Activated CD4-positive, alpha-beta T cell treated with anti-CD3 and anti-CD28 coated beads, Interleukin-2, amount 10 ng/mL, durations not matched to agents 24 days and 14 days (primary cell): ENCODE results near the gene COL23A1. TPM values are rescaled to one million over a fixed set of nuclear protein-coding genes. Genes with fewer than 3 reads are reported as not detected.

Experiments
- DNase-seq: peaks from one replicate; pipeline ENCODE4 v3.0.0; 2022
- H3K27ac Mint-ChIP-seq: one replicate; pipeline ENCODE4 v1.8.0; 2022; ENCODE audit warnings: mild to moderate bottlenecking, mixed read lengths
- H3K27me3 Mint-ChIP-seq: one replicate; pipeline ENCODE4 v1.8.0; 2022; ENCODE audit warnings: mixed read lengths
- H3K36me3 Mint-ChIP-seq: one replicate; pipeline ENCODE4 v1.8.0; 2022; ENCODE audit warnings: low read depth, mild to moderate bottlenecking, mixed read lengths
- H3K4me1 Mint-ChIP-seq: one replicate; pipeline ENCODE4 v1.8.0; 2021; ENCODE audit warnings: mixed read lengths
- H3K4me3 Mint-ChIP-seq: one replicate; pipeline ENCODE4 v1.8.0; 2022; ENCODE audit warnings: mild to moderate bottlenecking, moderate library complexity, mixed read lengths
- H3K9me3 Mint-ChIP-seq: one replicate; pipeline ENCODE4 v1.8.0; 2021; ENCODE audit warnings: mixed read lengths
- intact Hi-C: fragments of 100-400 bp; cut with micrococcal nuclease; formaldehyde crosslinking; loops from one replicate; pipeline ENCODE4 v1.15.1; 2023
- total RNA-seq: library from RNA; stranded (reverse); gene quantifications from 2 replicates; pipeline ENCODE4 v1.2.3, GENCODE V29; 2022

The COL23A1 gene
- total RNA-seq, 1 donor from 2014 or later, result 0.07 TPM

- H3K4me3 Mint-ChIP-seq, result no peak overlapping the region
- H3K36me3 Mint-ChIP-seq, result no peaks in the 10 kb centered on the region
- H3K27me3 Mint-ChIP-seq, result no peaks in the 10 kb centered on the region
- no peak for DNase-seq
- H3K9me3 Mint-ChIP-seq, result no peaks in the 10 kb centered on the region
- no peak overlapping the region for H3K27ac Mint-ChIP-seq
- H3K4me1 Mint-ChIP-seq, result no peaks in the 10 kb centered on the region
- intact Hi-C loops, result loop anchor here (10.0 kb wide), 1 partner anchor 1205 kb away; no protein-coding TSS in a partner anchor
Observed at GRCh38 chr5:178289438-178289837, 300.8 kb downstream of the COL23A1 start.

DNA sequence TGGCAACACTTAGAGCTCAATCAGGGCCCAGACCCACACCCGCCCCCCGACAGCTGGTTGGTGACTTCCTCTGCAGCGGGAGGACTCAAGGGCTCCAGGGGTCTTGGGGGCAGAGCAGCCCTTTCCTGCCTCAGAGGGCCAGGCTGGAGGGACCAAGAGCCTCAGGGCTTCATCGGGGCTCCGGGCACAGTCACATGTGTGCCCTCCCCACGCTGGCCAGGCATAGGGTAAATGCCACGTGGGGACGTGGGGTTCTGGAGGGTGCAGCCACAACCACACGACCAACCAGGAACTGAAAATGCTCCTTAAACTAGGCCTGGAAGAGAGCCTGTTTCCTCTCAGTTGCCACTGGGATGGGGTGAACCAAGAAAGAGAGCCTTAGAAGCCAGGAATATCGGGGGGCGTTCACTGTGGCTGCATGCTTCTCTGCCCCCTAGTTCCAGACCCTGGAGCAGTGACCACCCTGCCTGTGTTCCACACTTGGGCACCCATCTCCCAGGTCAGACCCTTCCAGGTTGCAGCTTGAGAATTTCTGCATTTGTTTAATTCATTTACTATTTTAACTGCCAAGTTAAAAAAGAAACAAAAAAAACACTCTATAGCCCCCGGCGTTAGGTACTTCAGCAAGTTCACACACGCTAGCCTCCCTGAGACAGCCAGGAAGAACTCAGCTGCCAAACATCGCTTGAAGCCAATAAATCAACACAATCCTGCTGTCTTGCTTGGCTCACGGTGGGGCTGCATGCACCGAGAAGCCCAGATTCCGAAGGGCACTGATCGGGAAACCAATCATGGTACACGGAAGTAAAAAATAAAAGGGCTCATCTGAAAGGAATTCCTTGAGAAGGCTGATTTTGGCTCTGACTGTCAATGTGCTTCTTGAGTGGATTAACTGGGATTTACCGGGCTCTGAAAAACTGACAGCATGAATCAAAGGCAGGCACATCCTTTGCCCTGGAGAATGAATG lies 301.5 kb downstream of the COL23A1 start:
- Mint-ChIP-seq H3K27me3 (no peaks in the 10 kb centered on the region), H3K4me3 (no peak overlapping the region), H3K36me3 (no peaks in the 10 kb centered on the region), H3K4me1 (no peaks in the 10 kb centered on the region), H3K9me3 (peaks cover 5% of the 10 kb centered on the region), H3K27ac (no peak overlapping the region)
- no peak for DNase-seq
- intact Hi-C loops, result loop anchor here (10.0 kb wide), 1 partner anchor 1206 kb away; no protein-coding TSS in a partner anchor

GRCh38 chr5:178287791-178288105 lies 302.4 kb downstream of the COL23A1 start:
- H3K4me1 Mint-ChIP-seq, result no peaks in the 10 kb centered on the region
- H3K9me3 Mint-ChIP-seq, result peaks cover 10% of the 10 kb centered on the region
- no peak for DNase-seq
- no peak overlapping the region for H3K27ac Mint-ChIP-seq
- H3K4me3 Mint-ChIP-seq, result no peak overlapping the region
- intact Hi-C loops, result loop anchor here (10.0 kb wide), 1 partner anchor 1207 kb away; no protein-coding TSS in a partner anchor
- H3K27me3 Mint-ChIP-seq, result no peaks in the 10 kb centered on the region
- H3K36me3 Mint-ChIP-seq, result no peaks in the 10 kb centered on the region

DNA sequence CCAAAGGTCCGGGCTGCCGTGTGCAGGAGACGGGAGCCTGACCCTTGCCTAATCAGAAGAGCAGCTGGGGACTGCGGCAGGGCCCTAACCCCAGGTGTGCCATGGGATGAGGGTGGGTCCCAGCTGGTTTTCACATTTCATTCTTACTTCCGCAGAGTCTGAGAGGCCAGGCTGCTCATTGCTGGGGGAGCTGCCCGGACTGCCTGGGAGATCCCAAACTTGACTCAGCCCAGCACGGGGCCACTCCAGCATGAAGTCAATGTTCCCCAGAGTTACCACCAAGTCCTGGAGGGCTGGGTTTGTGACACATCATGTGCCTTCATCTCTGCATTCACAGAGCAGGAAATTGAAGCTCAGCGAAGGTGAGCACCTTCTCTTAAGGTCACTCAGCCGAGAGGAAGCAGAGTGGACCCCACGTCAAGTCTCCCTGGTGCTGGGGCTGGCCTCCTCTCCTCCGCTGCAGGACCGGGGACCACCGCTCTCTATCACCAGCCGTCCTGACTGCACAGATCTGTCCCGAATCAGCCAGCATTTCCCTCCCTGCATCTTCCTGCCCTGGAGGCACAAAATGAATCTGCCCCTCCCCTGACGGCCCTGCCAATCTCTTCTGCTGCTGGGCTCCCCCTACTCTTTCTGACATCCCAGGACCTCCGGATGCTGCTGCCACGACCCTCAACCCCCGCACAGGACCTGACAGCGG lies 303.0 kb downstream of the COL23A1 start:
- Mint-ChIP-seq H3K4me3 (no peak overlapping the region), H3K27me3 (no peaks in the 10 kb centered on the region), H3K4me1 (no peaks in the 10 kb centered on the region), H3K27ac (no peak overlapping the region), H3K36me3 (no peaks in the 10 kb centered on the region), H3K9me3 (peaks cover 10% of the 10 kb centered on the region)
- DNase-seq, result no peak
- intact Hi-C loops, result loop anchor here (10.0 kb wide), 1 partner anchor 1208 kb away; no protein-coding TSS in a partner anchor

DNA sequence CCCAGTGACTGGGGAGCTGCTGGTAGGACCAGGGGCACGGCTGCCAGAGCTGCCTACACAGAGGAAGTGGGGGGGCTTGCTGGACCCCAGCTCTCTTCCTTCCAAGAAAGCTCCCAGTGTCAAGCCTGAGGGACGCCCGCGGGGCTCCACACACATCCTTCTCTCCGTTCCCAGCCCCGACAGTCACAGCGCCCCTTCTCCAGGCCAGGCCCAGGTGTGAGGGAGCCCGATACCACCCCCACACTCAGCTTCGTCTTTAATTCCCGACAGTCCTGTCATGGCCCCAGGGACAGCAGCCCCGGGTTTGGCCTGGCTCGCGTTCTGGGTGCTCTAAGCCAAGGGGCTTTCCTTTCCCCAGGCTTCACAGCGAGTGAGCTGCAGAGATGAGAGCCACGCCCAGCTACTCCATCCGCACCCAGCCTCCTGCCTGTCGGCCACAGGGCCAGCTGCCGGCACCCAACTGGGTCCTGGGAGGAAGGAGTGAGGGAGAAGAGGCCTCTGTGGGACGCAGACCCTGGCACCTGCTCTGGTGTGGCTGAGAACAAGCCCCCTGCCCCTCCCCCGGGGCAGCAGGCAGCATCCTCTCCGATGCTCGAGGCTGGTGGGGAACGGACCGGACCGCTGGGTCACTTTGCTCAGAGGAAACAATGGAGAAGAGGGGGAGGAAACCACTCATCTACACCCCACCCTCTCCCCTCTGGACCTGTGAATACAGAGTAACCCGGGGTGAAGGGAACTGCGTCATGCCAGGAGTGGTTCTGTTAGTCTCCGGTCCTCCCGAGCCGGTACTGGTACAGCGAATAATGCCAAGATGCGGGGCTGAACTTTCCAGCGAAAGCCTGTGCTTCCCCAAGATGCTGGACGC lies 303.7 kb downstream of the COL23A1 start:
- H3K4me1 Mint-ChIP-seq, result no peaks in the 10 kb centered on the region
- H3K9me3 Mint-ChIP-seq, result peaks cover 10% of the 10 kb centered on the region
- H3K27ac Mint-ChIP-seq, result no peak overlapping the region
- H3K27me3 Mint-ChIP-seq, result no peaks in the 10 kb centered on the region
- DNase-seq, result no peak
- intact Hi-C loops, result loop anchor here (10.0 kb wide), 1 partner anchor 1208 kb away; no protein-coding TSS in a partner anchor
- H3K4me3 Mint-ChIP-seq, result no peak overlapping the region
- no peaks in the 10 kb centered on the region for H3K36me3 Mint-ChIP-seq

DNA sequence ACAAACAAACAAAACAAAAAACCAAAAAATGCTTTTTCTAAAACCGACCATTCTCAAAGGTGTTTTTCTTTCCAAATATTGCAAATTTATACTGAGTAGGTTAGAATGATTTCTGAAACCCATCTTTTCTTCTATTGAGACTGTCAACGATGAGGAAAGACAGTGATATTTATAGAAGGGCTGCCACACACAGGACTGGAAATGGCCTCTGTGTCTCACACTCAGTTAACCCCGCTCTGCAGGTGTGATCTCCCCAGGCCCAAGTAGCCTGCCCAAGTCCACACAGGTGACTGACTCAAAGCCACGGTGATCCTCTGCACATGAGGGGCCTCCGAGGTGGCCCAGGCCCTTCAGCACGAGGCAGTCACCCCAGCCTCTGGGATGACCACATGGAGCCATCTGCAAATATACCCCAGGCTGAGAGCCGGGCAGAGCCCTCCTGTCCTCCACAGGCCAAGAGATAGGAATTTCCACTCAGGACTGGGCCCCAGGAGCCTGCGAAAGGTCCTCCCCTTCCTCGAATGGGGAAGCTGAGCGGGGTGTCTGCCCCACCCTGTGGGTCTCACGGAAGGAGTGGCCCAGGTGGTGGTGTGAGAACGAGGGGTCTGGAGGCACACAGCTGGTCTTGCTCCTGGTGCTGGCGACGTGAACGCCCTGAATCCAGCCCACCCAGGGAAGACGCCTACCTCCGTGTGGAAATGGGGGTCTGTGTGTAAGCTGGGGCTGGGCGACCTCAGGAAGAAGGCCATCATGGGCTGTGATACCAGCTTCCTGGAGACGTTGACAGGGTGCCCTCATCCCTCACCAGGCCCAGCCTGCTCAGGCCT lies 304.6 kb downstream of the COL23A1 start:
- Mint-ChIP-seq H3K27me3 (no peaks in the 10 kb centered on the region), H3K4me1 (no peaks in the 10 kb centered on the region), H3K9me3 (peaks cover 10% of the 10 kb centered on the region), H3K36me3 (no peaks in the 10 kb centered on the region), H3K4me3 (no peak overlapping the region), H3K27ac (no peak overlapping the region)
- no peak for DNase-seq
- intact Hi-C loops, result loop anchor here (10.0 kb wide), 1 partner anchor 1209 kb away; no protein-coding TSS in a partner anchor

- intact Hi-C loops, result loop anchor here (10.0 kb wide), 1 partner anchor 1210 kb away; no protein-coding TSS in a partner anchor
- H3K36me3 Mint-ChIP-seq, result no peaks in the 10 kb centered on the region
- H3K4me3 Mint-ChIP-seq, result no peak overlapping the region
- H3K9me3 Mint-ChIP-seq, result peaks cover 10% of the 10 kb centered on the region
- DNase-seq, result no peak
- no peaks in the 10 kb centered on the region for H3K27me3 Mint-ChIP-seq
- H3K4me1 Mint-ChIP-seq, result no peaks in the 10 kb centered on the region
- H3K27ac Mint-ChIP-seq, result no peak overlapping the region
Observed at GRCh38 chr5:178284996-178285395, 305.2 kb downstream of the COL23A1 start.

GRCh38 chr5:178284093-178284675 lies 306.0 kb downstream of the COL23A1 start:
- Mint-ChIP-seq H3K36me3 (no peaks in the 10 kb centered on the region), H3K27me3 (no peaks in the 10 kb centered on the region), H3K4me1 (peaks cover 4% of the 10 kb centered on the region), H3K9me3 (peaks cover 10% of the 10 kb centered on the region), H3K4me3 (no peak overlapping the region), H3K27ac (no peak overlapping the region)
- DNase-seq, result no peak
- intact Hi-C loops, result loop anchor here (10.0 kb wide), 1 partner anchor 1211 kb away; no protein-coding TSS in a partner anchor

GRCh38 chr5:178283520-178283919 lies 306.7 kb downstream of the COL23A1 start:
- H3K36me3 Mint-ChIP-seq, result no peaks in the 10 kb centered on the region
- peaks cover 10% of the 10 kb centered on the region for H3K9me3 Mint-ChIP-seq
- peaks cover 5% of the 10 kb centered on the region for H3K4me1 Mint-ChIP-seq
- intact Hi-C loops, result loop anchor here (10.0 kb wide), 1 partner anchor 1211 kb away; no protein-coding TSS in a partner anchor
- DNase-seq, result no peak
- no peak overlapping the region for H3K27ac Mint-ChIP-seq
- no peak overlapping the region for H3K4me3 Mint-ChIP-seq
- H3K27me3 Mint-ChIP-seq, result no peaks in the 10 kb centered on the region

DNA sequence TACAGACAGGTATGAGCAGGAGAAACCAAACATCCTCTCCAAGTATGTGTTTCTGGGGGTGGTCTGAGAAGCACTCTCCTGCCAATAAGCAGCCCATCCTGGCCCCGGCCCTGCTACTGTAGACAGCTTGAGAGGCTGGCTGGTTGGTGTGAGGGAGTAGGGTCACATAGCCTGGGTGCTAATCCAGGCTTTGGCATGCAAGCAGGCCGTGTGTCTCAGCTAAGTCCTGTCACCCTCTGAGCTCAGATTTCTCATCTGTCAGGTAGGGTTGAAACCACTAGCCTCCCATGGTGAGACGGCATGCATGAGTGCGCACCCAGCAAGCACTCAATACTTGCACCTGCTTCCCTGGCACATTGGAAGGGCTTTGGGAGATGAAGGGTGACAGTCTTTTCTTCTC lies 307.8 kb downstream of the COL23A1 start:
- Mint-ChIP-seq H3K27ac (no peak overlapping the region), H3K36me3 (no peaks in the 10 kb centered on the region), H3K4me1 (peaks cover 5% of the 10 kb centered on the region), H3K4me3 (no peak overlapping the region), H3K27me3 (no peaks in the 10 kb centered on the region), H3K9me3 (peaks cover 10% of the 10 kb centered on the region)
- no peak for DNase-seq
- intact Hi-C loops, result loop anchor here (10.0 kb wide), 1 partner anchor 1212 kb away; no protein-coding TSS in a partner anchor

DNA sequence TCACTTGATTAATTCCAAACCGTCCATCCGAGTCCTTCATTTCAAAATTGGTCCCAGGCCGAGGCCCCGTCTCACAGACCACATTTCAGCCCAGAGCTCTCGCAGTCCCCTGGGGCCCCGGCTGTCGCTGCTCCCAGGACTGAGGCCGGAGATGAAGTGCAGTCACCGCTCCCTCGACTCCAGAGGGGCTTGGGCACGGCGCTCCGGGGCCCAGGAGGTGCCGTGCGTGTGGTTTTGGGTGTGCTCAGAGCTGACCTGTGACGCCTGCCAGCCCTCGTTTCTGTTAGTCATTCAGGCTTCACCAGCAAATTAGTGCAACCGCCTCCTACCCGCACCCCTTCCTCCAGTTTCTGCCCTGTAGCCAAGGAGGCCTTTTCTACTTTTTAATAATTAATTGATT lies 308.9 kb downstream of the COL23A1 start:
- intact Hi-C loops, result loop anchor here (2.0 to 10.0 kb wide), 2 partner anchors 269 to 1213 kb away; no protein-coding TSS in a partner anchor
- Mint-ChIP-seq H3K27ac (no peak overlapping the region), H3K4me3 (no peak overlapping the region), H3K4me1 (peaks cover 5% of the 10 kb centered on the region), H3K9me3 (peaks cover 10% of the 10 kb centered on the region), H3K27me3 (no peaks in the 10 kb centered on the region), H3K36me3 (no peaks in the 10 kb centered on the region)
- no peak for DNase-seq

DNA sequence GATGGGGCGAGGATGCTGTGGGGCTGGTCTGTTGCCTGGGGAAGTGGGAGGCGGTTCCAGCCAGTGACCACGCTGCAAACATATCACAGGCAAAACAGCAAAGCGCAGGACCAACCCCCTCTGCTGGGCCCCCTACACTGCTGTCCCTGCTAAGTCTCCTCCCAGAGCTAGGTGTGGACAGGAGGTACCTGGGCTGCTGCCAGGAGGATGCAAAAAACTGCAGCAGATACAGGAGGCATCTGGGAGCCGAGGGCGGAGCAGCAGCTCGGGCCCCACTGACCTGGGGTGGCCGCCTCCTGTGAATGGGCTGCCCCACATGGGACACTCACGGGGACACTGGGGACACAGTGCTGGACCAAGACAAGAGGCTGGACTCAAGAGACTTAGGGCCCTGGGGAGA lies 309.6 kb downstream of the COL23A1 start:
- Mint-ChIP-seq H3K9me3 (peaks cover 10% of the 10 kb centered on the region), H3K27ac (no peak overlapping the region), H3K4me3 (no peak overlapping the region), H3K27me3 (no peaks in the 10 kb centered on the region), H3K4me1 (peaks cover 5% of the 10 kb centered on the region), H3K36me3 (no peaks in the 10 kb centered on the region)
- DNase-seq, result no peak
- intact Hi-C loops, result loop anchor here (2.0 to 10.0 kb wide), 2 partner anchors 270 to 1214 kb away; no protein-coding TSS in a partner anchor
